ACC112 (cell line): ENCODE results near the gene C22orf31.
"Not testable (repeated sequence)": the region's sequence is repeated elsewhere in the genome, so short reads cannot be mapped to it uniquely, and the experiment has no call there.

Source experiments
- H2AFZ ChIP-seq: fragments of 200-600 bp; sonication (generic); one replicate; pipeline ENCODE4 v1.6.0; 2017; ENCODE audit warnings: antibody characterized with exemption, low read length; ENCODE audit not compliant: unreplicated experiment
- H3K27ac ChIP-seq: fragments of 200-600 bp; sonication (generic); 2 replicates; pipeline ENCODE4 v1.5.1; 2014; ENCODE audit warnings: low read depth, mild to moderate bottlenecking, antibody characterized with exemption, low read length, moderate library complexity
- H3K27me3 ChIP-seq: fragments of 200-600 bp; sonication (generic); 2 replicates; pipeline ENCODE4 v1.6.1; 2014; ENCODE audit warnings: mild to moderate bottlenecking, antibody characterized with exemption, low read length, moderate library complexity, mixed read lengths; ENCODE audit not compliant: insufficient read depth
- H3K36me3 ChIP-seq: fragments of 200-600 bp; sonication (generic); 2 replicates; pipeline ENCODE4 v1.6.1; 2016; ENCODE audit warnings: mild to moderate bottlenecking, antibody characterized with exemption, low read length, moderate library complexity, mixed read lengths; ENCODE audit not compliant: insufficient read depth
- H3K4me1 ChIP-seq: fragments of 200-600 bp; sonication (generic); one replicate; pipeline ENCODE4 v1.6.1; 2016; ENCODE audit warnings: low read length, mixed read lengths; ENCODE audit not compliant: insufficient read depth, unreplicated experiment, control insufficient read depth
- H3K4me3 ChIP-seq: fragments of 200-600 bp; sonication (generic); 2 replicates; pipeline ENCODE4 v1.5.1; 2014; ENCODE audit warnings: mild to moderate bottlenecking, low read depth, low read length
- H3K79me2 ChIP-seq: fragments of 200-600 bp; sonication (generic); one replicate; pipeline ENCODE4 v1.6.0; 2016; ENCODE audit warnings: low read length; ENCODE audit not compliant: control insufficient read depth, unreplicated experiment, insufficient read depth

The C22orf31 gene

DNA sequence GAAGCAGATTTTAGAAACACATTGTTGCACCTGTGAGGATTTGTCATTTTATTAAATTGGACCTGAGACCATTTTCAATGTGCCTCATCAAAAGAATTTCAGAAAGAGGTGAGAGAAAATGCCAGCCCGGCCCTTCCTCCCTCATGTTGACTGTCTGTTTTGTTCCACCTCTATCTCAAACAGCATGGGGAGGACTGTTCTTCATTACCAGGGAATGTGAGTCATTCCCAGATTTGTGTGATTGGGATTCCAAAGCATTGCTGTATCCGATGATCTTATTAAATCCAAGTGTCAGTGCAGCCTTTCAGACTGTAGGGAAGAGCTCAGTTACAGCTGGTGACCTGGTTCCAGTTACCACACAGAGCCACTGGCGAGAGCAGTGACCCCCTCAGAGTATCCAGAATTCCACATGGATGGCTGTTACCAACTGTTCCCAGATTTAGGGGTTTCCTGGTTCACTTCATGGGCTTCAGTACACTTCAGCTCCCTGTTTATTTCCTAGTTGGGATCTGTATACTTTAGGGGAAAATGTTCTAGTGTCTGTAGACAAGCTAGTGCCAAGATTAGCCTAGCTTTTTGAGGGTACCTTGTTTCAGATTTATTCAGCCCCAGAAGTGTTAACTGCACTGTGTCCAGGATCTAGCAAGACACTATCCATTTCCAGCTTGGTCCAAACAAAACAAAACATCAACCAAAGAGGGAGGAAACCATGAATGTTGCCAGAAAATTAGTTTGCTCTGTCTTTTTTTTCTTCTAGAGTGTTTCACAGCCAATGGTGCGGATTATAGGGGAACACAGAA, 32.1 kb upstream of the C22orf31 start:
- Histone ChIP-seq H3K27me3 (no peaks in the 10 kb centered on the region), H3K36me3 (no peaks in the 10 kb centered on the region), H3K4me1 (peaks cover 8% of the 10 kb centered on the region), H3K79me2 (no peaks in the 10 kb centered on the region), H3K4me3 (no peak overlapping the region), H2AFZ (no peak overlapping the region), H3K27ac (no peak overlapping the region)

DNA sequence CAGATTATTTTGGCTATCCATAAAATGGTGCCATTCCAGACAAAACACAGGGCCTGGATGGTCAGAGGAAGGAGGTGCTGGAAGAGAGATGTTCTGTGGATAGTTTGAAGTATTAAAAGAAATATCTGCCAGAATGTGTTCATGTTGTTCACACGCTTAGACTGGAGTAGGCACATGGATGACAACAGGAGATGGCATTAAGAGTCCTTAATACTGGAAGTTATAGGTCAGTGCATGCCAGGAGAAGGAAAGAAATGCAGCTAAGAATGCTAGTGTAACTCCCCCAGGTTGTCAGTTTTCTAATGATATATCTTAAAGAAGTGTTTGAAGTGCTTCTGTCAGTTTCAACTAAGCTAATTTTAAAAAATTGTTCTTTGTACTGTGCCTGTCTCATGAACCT, 31.4 kb upstream of the C22orf31 start:
- Histone ChIP-seq H3K4me3 (no peak overlapping the region), H3K79me2 (no peaks in the 10 kb centered on the region), H2AFZ (no peak overlapping the region), H3K36me3 (no peaks in the 10 kb centered on the region), H3K4me1 (peaks cover 8% of the 10 kb centered on the region), H3K27ac (no peak overlapping the region), H3K27me3 (no peaks in the 10 kb centered on the region)

DNA sequence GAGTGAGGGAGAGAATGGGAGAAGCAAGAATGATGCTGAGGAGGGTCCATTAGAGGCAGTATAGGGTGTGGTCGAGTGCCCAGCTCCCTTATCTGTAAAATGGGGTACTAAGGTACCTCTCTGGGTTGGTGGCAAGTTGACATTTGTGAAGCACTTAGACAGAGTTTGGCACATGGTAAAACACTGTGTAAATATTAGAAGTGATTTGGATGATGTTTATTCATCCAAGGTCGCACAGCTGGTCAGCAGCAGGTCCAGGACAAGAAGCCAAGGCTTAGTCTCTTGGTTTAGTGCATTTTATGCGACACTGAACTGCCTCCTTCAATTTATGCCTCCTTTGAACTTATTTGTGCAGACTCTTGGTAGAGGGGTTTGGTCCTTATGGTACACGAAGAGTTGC, 30.6 kb upstream of the C22orf31 start:
- no peak overlapping the region for H2AFZ ChIP-seq
- H3K79me2 ChIP-seq: no peaks in the 10 kb centered on the region
- H3K27me3 ChIP-seq: no peaks in the 10 kb centered on the region
- H3K27ac ChIP-seq: no peak overlapping the region
- peaks cover 8% of the 10 kb centered on the region for H3K4me1 ChIP-seq
- H3K36me3 ChIP-seq: no peaks in the 10 kb centered on the region
- no peak overlapping the region for H3K4me3 ChIP-seq

DNA sequence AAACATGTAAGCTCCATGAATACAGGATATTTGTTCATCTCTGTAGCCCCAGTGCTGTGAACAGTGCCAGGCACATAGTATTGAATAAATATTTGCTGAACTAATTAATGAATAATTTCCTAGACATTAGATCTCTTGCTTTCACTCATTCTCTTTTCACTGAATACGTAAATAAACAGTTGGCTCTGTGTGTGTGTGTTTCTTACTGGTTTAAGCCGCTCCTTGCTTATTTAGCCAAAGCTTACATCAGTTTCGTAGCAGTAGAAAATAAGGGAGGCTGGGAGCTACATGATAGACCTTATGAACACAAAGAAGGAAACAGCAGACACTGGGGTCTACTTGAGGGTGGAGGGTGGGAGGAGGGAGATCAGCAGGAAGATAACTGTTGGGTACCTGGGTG, 28.4 kb upstream of the C22orf31 start:
- Histone ChIP-seq H2AFZ (no peak overlapping the region), H3K27ac (no peak overlapping the region), H3K79me2 (no peaks in the 10 kb centered on the region), H3K4me3 (no peak overlapping the region), H3K4me1 (peaks cover 4% of the 10 kb centered on the region), H3K27me3 (no peaks in the 10 kb centered on the region), H3K36me3 (no peaks in the 10 kb centered on the region)

DNA sequence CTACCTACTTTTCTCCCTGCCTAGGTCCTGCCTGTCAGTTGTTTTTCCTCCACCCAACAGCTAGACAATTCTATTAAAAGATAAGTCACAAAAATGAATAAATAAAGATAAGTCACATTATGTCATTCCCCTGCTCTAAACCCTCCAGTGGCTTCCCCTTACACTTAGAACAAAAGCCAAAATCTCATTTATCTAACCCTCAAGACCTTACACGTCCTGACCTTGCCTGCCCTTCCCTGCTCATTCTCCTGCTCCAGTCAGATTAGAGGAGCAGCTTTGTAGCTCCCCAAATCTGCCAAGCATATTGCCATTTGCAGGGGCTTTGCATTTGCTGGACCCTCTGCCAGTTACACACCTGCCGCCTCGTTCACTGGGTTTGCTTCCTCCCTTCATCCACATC, 27.9 kb upstream of the C22orf31 start:
- H2AFZ ChIP-seq: no peak overlapping the region
- H3K4me3 ChIP-seq: no peak overlapping the region
- H3K27me3 ChIP-seq: no peaks in the 10 kb centered on the region
- no peaks in the 10 kb centered on the region for H3K36me3 ChIP-seq
- no peak overlapping the region for H3K27ac ChIP-seq
- H3K4me1 ChIP-seq: peaks cover 4% of the 10 kb centered on the region
- H3K79me2 ChIP-seq: no peaks in the 10 kb centered on the region

DNA sequence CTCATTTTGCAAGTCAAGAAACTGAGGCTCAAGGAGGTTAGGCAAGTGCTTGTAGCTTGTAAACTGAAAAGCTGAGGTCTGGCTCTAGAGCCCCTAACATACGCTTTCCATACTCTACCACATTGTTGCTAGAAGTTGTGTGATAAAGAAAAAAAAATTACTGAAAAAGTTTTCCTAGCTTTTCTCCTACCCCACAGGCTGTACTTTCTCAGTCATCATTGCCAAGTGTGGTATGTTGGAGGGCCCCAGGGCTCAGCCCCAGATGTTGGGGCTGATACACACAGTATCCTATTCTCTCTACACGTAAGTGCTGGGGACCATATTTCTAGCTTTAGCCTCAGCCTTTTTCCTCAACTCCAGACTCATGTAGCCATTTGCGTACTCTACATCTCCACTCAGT, 27.2 kb upstream of the C22orf31 start:
- H3K36me3 ChIP-seq: no peaks in the 10 kb centered on the region

DNA sequence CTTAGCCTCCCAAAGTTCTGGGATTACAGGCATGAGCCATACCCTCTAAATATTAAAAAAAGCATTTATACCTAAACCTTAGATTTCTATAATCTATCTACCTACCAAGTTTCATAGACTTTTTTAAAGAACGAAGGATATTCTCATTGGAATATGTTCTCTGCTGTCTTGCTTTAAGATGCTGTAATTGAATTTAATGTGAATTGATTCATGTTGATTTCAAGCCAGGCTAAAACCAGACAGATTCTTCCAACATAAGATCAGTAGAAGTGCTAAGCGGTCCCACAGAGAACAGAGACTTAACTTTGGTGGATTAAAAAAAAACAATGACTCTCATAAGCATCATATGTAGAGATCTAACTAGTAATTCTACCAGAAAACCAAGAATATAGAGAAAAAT, 25.4 kb upstream of the C22orf31 start:
- H2AFZ ChIP-seq: no peak overlapping the region
- no peaks in the 10 kb centered on the region for H3K79me2 ChIP-seq
- H3K27ac ChIP-seq: no peak overlapping the region
- H3K36me3 ChIP-seq: no peaks in the 10 kb centered on the region
- no peak overlapping the region for H3K4me3 ChIP-seq
- peaks cover 5% of the 10 kb centered on the region for H3K4me1 ChIP-seq
- H3K27me3 ChIP-seq: no peaks in the 10 kb centered on the region

More for the DNA sequence above, 27.2 kb upstream of the C22orf31 start:
- Histone ChIP-seq H2AFZ (no peak overlapping the region), H3K27ac (no peak overlapping the region), H3K4me1 (peaks cover 5% of the 10 kb centered on the region), H3K79me2 (no peaks in the 10 kb centered on the region), H3K27me3 (no peaks in the 10 kb centered on the region), H3K4me3 (no peak overlapping the region)

DNA sequence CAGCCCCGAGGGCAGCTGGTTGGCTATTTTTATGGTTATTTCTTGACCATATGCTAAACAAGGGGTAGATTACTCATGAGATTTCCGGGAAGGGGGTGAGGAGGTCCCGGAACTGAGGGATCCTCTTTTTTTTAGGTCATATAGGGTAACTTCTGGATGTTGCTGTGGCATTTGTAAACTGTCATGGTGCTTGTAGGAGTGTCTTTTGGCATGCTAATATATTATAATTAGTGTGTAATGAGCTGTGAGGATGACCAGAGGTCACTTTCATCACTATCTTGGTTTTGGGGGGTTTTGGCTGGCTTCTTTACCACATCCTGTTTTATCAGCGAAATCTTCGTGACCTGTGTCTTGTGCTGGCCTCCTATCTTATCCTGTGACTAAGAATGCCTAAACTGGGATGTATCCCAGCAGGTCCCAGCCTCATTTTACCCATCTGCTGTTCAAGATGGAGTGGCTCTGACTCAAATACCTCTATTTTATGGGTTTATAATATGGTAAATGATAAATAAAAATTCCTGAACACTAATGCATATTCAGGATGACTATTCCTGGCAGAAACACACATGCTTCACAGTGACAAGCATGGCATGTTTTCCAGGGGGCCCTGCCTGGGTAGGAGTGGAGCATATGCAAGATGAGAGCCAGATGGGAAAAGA, 22.4 kb upstream of the C22orf31 start:
- Histone ChIP-seq H3K36me3 (no peaks in the 10 kb centered on the region), H3K27ac (no peak overlapping the region), H3K27me3 (no peaks in the 10 kb centered on the region), H2AFZ (no peak overlapping the region), H3K4me3 (no peak overlapping the region), H3K79me2 (no peaks in the 10 kb centered on the region), H3K4me1 (peaks cover 5% of the 10 kb centered on the region)

DNA sequence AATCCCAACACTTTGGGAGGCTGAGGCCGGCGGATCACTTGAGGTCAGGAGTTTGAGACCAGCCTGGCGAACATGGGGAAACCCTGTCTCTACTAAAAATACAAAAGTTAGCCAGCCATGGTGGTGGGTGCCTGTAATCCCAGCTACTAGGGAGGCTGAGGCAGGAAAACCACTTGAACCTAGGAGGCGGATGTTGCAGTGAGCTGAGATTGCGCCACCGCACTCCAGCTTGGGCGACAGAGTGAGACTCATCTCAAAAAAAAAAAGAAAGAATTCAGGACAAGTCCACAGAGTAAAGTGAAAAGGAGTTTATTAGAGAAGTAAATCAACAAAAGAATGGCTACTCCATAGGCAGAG, 21.9 kb upstream of the C22orf31 start:
- not testable (repeated sequence) for H3K27ac ChIP-seq

DNA sequence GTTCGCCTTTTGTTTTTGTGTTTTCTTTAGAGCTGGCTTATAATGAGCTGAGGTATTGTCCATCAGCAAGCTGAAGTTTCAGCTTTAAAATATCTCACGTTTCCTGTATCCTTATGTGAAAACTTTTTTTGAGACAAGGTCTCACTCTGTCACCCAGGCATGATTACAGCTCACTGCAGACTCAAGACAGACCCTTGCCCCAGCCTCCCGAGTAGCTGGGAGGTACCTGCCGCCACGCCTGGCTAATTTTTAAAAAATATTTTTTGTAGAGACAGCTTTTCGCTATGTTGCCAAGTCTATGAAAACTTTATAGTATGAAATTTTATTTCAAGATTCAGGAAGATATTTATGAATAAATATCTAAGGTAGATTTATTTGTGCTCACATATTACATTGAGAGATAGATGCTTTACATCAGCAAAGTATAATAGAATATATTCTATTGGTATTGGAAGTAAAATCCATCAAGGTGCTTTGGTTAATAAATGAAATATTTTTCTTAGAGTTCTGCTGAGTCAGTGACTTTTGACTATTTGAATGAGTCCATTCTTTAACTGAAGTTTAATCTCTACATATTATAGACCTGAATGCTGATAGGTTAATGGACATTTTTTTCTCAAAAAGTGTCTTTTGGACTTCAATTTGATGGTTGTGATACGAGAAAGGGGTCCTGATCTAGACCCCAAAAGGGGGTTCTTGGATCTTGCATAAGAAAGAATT, 21.4 kb upstream of the C22orf31 start:
- Histone ChIP-seq H3K36me3 (no peaks in the 10 kb centered on the region), H2AFZ (no peak overlapping the region), H3K27me3 (no peaks in the 10 kb centered on the region), H3K4me3 (no peak overlapping the region), H3K79me2 (no peaks in the 10 kb centered on the region), H3K4me1 (peaks cover 5% of the 10 kb centered on the region), H3K27ac (no peak overlapping the region)

More for the DNA sequence above, 21.9 kb upstream of the C22orf31 start:
- H2AFZ ChIP-seq, H3K79me2 ChIP-seq, H3K27me3 ChIP-seq, H3K4me3 ChIP-seq, H3K4me1 ChIP-seq, H3K36me3 ChIP-seq: not testable (repeated sequence)
